Glomerular visceral epithelial cell (primary cell): ENCODE measurements around the gene TIMM23B.
"Not testable (repeated sequence)": the region's sequence is repeated elsewhere in the genome, so short reads cannot be mapped to it uniquely, and the experiment has no call there.

Experiments used
- DNase-seq: peaks from one replicate; pipeline ENCODE4 v3.0.0-alpha.2; 2016; ENCODE audit errors: extremely low spot score

Gene TIMM23B

DNA sequence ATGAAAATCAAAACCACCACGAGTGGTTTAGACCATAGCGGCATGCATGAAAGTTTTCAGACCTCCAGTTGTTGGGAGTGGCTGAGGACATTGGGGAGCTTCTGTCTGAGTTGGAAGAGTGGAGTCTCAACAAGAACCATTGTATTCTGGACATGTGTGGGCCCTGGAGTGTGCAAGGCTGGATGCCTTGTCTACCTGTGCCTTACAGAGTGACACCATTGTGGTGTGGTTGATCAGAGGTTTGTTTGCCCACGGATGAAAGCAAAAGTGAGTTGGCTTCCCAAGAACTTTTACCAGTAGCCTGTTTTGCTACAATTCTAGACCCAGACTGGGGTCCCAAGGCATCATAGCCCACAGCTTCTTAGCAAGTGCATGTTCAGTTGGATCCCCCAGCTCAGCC is 35.9 kb downstream of the TIMM23B start:
- not testable (repeated sequence) for DNase-seq

DNA sequence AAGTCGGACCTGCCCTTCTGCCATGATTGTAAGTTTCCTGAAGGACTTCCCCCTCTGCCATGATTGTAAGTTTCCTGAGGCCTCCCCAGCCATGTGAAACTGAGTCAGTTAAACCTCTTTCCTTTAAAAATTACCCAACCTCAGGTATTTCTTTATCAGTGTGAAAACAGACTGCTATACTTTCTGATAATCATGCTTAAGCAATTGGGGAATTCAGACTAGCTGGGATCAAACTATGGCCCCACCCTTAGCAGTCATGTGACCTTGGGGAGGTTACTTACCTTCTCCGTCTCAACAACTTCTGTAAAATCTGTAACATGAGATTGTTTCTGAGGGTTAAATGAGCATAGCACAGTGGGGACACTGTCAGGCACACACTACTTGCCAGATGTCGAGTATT is 45.4 kb downstream of the TIMM23B start:
- not testable (repeated sequence) for DNase-seq

DNA sequence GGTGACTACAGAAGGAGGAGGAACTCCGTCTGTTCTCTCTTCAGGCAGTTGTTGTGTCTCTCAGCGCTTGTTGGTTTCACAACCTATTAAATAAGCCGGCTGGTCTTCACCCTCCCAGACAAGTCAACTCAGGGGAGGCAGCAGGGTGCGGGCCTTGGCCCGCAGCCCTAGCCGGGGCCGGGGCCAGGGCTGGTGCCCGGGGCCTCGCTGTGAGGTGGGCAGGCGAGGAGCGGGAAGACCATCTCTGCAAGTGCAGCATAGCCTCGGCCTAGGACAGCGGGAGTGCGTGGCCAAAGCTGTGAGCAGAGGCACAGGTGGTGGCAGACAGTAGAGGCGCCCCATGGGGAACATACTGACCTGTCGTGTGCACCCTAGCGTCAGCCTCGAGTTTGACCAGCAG is 46.5 kb downstream of the TIMM23B start, which contains the start of gene AGAP6:
Gene AGAP6 (plus strand): TSS at position 31 of the 400 bp plus-strand sequence. CDS start 310 bp downstream, at position 341.
- DNase-seq, result not testable (repeated sequence)

DNA sequence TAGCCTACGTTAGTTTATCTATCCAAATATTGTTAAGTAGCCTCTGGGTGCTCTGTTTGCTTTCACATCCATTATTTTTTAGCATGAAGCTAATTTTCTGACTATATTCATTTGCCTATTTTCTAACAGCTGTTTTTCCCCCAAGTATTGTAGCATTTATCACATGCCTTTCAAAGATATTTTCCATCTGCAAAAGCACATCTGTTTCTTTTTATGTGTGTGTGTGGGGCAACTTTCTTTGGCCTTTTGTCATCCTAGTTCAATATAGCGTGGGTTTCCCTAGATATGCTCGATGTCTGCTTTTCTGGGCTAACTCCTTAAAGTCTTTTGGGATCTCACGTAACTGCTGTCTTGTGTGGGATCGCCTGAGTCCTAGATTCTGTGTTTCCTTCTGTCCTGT is 53.5 kb downstream of the TIMM23B start:
- DNase-seq, result not testable (repeated sequence)

DNA sequence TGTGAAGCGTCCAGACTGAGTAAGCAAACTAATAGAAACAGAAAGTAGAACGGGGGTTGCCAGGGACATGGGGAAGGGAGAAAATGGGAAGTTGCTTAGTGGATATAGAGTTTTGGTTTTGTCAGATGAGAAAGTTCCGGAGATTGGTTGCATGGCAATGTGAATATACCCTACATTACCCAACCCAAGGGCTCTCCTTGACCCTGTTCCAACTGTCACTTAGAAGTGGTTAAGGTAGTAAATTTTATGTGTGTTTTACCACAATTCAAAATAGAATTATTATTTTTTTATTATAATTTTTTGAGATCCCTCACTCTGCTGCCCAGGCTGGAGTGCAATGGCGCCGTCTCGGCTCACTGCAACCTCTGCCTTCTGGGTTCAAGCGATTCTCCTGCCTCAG is 72.2 kb downstream of the TIMM23B start:
- DNase-seq, result not testable (repeated sequence)

DNA sequence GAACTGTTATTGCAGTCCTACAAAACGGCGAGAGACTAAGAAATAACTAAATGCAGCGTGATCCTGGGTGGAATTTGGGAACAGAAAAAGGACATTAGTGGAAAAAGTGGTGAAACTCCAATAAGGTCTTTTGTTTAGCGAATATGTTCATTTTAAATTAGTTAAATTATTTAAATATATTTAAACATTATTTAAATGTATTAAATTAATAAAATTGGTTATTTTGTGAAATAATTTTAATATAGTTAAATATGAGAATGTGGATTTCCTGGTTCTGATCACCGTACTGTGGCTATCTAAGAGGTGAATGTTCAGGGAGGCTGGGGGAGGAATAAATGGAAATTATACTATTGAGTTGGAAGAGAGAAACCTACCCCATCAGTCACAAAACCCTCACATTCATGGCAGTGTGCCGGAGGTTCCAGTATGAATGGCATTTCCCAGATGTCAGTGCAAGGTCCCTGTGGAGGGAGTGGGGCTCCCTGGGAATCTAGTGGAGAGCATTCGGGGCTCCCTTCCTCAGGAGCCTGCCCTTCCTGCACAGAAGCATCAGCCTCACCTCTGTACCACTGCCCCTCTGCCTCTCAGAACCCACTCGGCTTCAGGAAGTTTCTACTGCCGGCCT is 73.9 kb downstream of the TIMM23B start:
- DNase-seq, result not testable (repeated sequence)

DNA sequence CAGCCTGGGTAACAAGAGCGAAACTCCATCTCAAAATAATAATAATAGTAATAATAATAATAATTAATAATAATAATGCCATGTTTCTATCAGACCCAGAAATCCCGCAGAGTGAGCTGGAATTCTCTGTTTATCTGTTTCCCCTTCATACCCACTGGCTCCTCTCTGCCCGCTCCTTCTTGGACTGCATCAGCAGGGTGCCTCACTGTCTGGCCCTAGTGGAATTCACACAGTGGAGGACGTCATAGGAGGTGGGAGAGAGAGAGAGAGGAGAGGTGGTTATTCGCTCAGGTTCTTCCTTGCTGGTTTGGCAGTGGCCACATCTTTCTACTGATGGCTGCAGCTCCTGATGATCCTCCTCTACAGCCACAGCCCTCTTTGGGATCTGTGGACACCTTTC is 75.1 kb downstream of the TIMM23B start:
- not testable (repeated sequence) for DNase-seq

DNA sequence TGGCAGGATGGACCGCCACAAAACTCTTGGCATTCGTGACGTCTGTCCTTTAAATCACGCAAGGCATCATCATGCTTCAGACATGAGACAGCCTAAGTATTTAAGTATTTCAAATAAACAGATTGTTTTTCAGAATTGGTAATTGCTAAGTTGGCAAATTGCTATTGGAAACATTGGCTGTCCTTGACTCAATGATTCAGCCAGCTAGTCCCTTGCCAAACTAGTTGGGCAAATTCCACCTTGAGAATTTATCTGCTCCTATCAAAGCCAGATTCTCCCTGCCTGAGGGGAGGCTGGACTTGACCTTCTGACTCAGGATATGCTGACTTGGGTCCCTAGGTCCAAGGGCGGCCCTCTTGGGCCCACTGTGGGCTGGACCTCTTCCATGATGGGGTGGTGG is 75.8 kb downstream of the TIMM23B start:
- not testable (repeated sequence) for DNase-seq

DNA sequence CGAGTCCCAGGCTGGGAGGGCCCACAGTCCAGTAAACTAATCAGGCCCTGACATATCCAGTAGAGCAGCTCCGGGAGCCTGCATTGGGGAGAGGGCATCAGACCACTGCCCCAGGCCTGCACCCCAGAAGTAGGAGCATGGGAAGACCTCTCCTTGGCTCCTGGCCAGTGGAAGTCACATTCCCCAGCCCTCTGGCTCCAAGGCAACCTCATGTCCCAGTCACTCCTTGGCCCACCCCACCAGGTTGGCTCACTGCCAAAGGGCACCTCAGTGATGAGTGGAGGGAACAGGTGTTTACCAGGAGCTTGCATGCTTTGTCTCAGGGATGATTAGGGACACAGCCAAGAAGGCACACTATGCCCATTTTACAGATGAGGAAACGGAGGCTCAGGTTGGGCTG is 77.4 kb downstream of the TIMM23B start:
- DNase-seq, result not testable (repeated sequence)

DNA sequence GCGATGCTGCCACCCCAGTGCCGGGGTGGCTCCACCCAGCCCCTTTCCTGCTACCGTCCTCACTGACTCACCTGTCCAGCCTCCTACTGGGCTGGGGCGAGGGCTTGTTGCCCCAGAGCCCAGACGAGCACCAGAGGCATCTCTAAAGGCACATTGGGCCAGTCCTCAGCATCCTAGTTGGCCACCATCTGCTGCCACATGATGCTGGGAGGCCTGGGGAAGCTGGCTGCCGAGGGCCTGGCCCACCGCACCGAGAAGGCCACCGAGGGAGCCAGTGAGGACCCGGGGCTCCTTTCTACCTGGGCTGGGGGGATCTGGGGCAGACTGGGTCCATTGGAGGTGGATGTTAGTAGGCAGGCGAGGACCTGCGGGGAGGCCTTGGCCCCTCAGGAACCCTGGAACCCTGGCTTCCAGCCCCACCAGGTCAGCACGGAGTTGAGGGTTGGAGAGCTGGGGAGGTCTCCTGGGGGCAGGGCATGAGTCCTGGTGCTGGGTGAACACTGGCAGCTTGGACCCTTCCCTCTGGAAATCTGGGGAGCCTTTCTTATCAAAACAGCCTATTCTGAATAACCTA is 78.7 kb downstream of the TIMM23B start:
- DNase-seq, result not testable (repeated sequence)

DNA sequence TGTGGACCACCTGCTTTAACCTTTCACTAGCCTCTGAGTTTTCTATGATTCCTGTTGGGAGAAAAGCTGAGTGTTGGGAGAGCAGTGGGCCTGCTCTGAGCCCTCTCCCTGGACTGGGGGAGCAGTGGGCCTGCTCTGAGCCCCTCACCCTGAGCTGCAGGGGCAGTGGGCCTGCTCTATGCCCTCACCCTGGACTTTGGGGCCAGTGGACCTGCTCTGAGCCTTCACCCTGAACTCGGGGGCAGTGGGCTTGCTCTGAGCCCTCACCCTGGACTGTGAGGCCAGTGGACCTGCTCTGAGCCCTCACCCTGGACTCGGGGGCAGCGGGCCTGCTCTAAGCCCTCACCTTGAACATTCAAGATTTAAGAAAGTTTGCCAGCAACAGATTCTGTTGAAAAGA is 79.8 kb downstream of the TIMM23B start:
- no peak for DNase-seq
